ENCODE results near the gene ROR2. TPM values are rescaled to one million over a fixed set of nuclear protein-coding genes. Genes with fewer than 3 reads are reported as not detected.

ROR2 gene
- total and polyA plus RNA-seq, 5 experiments from 2014 or later = not detected

GRCh38 chr9:91820126-91820750, 129.8 kb downstream of the ROR2 start:
- POLR2A ChIA-PET = no interaction called here
- DNase-seq (no peak), ATAC-seq (no peak)
- Mint-ChIP-seq H3K27me3 (peaks cover 0 to 9% (median 4%) of the 10 kb centered on the region in 5 donors), H3K27ac (no peak overlapping the region), H3K9me3 (no peaks in the 10 kb centered on the region), H3K4me1 (no peaks in the 10 kb centered on the region), H3K4me3 (no peak overlapping the region), H3K36me3 (no peaks in the 10 kb centered on the region)

DNA sequence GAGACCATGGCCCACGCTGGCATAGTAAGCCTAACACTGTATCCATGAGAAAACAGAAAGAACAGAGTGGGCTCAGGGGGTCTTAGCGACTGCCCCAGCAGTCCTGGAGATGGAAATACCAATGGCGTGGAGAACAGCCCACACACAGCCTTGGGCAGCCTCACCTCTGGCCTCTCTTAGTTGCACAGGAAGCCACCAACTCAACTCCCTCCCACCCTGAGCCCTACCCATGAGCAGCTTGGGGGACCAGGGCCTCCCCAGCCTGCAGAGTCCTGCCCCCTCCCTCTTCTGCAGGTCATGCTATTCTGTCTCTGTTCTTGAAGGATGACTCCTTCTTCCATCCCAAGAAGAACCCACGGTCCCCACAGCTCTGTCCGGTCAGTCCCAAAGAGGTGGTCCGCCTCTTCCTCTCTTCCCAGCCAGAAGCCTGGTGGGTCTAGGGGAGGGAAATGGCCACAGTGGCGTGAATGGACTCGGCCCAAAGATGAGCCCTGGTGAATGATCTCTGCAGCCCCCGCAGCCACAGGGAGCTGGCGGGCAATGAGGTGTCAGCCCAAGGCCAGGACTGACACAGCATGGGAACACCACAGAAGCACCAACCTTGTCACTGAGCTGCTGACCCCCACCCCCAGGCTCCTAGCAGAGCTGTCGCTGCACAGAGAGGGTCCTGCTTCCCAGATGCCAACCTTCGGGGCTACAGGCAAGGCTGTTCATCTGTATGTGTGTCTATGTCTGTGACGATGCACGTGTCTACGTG, 131.2 kb downstream of the ROR2 start:
- H3K9me3 Mint-ChIP-seq = no peaks in the 10 kb centered on the region
- no peak for ATAC-seq
- peaks cover 0 to 1% (median 0%) of the 10 kb centered on the region in 4 donors for H3K4me1 Mint-ChIP-seq
- no peak overlapping the region for H3K4me3 Mint-ChIP-seq
- POLR2A ChIA-PET = no interaction called here
- no peak for DNase-seq
- H3K36me3 Mint-ChIP-seq = no peaks in the 10 kb centered on the region
- H3K27me3 Mint-ChIP-seq = peaks cover 0 to 9% (median 2%) of the 10 kb centered on the region in 5 donors
- H3K27ac Mint-ChIP-seq = no peak overlapping the region

DNA sequence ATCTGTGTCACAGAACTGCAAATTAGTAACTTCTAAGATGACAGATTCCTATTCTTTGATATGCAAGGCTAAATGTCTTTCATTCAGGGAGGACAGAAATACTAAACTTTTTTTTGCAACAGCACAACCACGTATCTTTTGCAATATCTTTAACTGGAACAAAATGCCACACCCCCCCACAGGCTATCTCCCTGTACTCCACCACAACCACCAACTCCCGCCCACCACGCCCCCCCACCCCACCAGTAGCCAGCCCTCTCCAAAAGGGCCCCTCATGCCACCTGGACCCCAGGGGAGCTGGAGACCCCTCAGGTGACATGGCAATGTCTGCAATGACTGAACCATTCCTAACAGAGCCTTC, 131.8 kb downstream of the ROR2 start:
- DNase-seq (no peak), ATAC-seq (no peak)
- POLR2A ChIA-PET = no interaction called here
- peaks cover 0 to 9% (median 2%) of the 10 kb centered on the region in 5 donors for H3K27me3 Mint-ChIP-seq
- no peak overlapping the region for H3K4me3 Mint-ChIP-seq
- H3K36me3 Mint-ChIP-seq = no peaks in the 10 kb centered on the region
- H3K4me1 Mint-ChIP-seq = peaks cover 0 to 1% (median 0%) of the 10 kb centered on the region in 4 donors
- H3K27ac Mint-ChIP-seq = no peak overlapping the region
- H3K9me3 Mint-ChIP-seq = no peaks in the 10 kb centered on the region

- Mint-ChIP-seq H3K9me3 (no peaks in the 10 kb centered on the region), H3K27ac (no peak overlapping the region), H3K4me3 (no peak overlapping the region), H3K4me1 (peaks cover 0 to 1% (median 0%) of the 10 kb centered on the region in 4 donors), H3K36me3 (no peaks in the 10 kb centered on the region), H3K27me3 (peaks cover 0 to 9% (median 0%) of the 10 kb centered on the region in 5 donors)
- ATAC-seq (no peak), DNase-seq (no peak)
- POLR2A ChIA-PET = no interaction called here
These were observed 132.4 kb downstream of the ROR2 start for GRCh38 chr9:91817493-91818224.

DNA sequence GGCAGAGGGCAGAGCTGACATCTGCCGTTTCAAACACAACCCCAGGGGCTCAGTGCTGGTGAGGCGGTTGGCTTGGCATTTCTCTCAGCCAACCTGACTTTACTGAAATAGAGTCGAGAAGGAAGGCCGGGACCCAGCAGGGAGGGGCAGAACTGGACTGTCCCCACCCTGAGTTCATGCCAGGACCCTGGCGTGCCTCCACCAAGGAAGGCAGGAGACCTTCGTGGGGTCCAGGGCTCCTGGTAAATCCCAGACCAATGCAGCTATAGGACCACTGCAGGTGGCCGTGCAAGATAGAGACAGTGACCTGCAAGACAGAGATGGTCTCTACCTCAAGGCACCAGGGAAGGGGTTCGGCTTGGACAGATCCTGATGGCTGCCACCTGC, 132.9 kb downstream of the ROR2 start:
- POLR2A ChIA-PET = no interaction called here
- Mint-ChIP-seq H3K9me3 (no peaks in the 10 kb centered on the region), H3K4me1 (peaks cover 0 to 1% (median 0%) of the 10 kb centered on the region in 4 donors), H3K4me3 (no peak overlapping the region), H3K36me3 (no peaks in the 10 kb centered on the region), H3K27me3 (peaks cover 0 to 9% (median 0%) of the 10 kb centered on the region in 5 donors), H3K27ac (no peak overlapping the region)
- DNase-seq (no peak), ATAC-seq (no peak)

DNA sequence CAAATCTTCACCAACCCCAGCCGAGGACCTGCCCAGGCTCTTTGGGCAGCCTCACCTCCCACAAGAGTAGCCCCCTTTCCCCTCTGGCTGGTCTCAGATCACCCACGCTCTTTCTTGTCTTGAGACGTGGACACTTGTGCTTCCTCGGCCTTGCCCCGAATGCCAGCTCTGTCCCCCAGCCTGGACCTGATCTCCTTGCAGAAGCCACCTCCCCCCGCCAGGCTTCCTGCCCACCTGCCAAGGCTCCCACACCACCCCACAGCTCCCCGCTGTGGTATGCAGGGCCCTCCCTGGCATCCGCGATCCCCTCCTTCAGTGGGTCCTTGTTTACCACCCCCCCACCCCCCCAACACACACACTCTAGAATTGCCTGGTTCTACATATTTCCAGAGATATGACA, 133.7 kb downstream of the ROR2 start:
- DNase-seq = no peak
- no peak overlapping the region for H3K4me3 Mint-ChIP-seq
- peaks cover 0 to 1% (median 0%) of the 10 kb centered on the region in 4 donors for H3K4me1 Mint-ChIP-seq
- no peak for ATAC-seq
- H3K27ac Mint-ChIP-seq = no peak overlapping the region
- H3K36me3 Mint-ChIP-seq = no peaks in the 10 kb centered on the region
- no peaks in the 10 kb centered on the region for H3K9me3 Mint-ChIP-seq
- POLR2A ChIA-PET = no interaction called here
- peaks cover 0 to 5% (median 0%) of the 10 kb centered on the region in 5 donors for H3K27me3 Mint-ChIP-seq

- H3K9me3 Mint-ChIP-seq = no peaks in the 10 kb centered on the region
- H3K27me3 Mint-ChIP-seq = peaks cover 0 to 4% (median 0%) of the 10 kb centered on the region in 5 donors
- POLR2A ChIA-PET = no interaction called here
- DNase-seq (no peak), ATAC-seq (no peak)
- no peak overlapping the region for H3K27ac Mint-ChIP-seq
- no peaks in the 10 kb centered on the region for H3K36me3 Mint-ChIP-seq
- H3K4me3 Mint-ChIP-seq = no peak overlapping the region
- peaks cover 0 to 1% (median 0%) of the 10 kb centered on the region in 4 donors for H3K4me1 Mint-ChIP-seq
These were observed 134.1 kb downstream of the ROR2 start for GRCh38 chr9:91815896-91816295.

DNA sequence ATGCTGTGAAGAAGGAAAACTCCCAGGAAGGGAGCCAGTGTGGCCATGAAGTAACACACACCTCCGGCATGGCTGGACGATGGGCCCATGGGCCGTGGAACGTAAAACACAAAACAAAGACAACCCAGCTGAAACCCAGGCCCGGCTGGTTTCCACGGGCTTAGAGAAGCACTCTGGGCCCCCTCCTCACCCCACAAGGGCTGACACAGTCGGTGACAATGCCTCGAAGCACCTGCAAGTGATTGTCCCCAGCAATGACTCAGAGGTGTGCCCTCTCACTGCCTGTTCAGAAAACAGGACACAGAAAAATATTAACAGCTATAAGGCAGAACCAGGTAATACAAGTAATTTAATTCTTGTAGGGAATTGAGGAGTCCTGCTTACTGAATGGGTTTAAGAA, 135.3 kb downstream of the ROR2 start:
- Mint-ChIP-seq H3K4me1 (peaks cover 0 to 1% (median 0%) of the 10 kb centered on the region in 4 donors), H3K27ac (no peak overlapping the region), H3K9me3 (no peaks in the 10 kb centered on the region), H3K27me3 (peaks cover 0 to 4% (median 0%) of the 10 kb centered on the region in 5 donors), H3K36me3 (no peaks in the 10 kb centered on the region), H3K4me3 (no peak overlapping the region)
- POLR2A ChIA-PET = no interaction called here
- no peak for DNase-seq
- no peak for ATAC-seq

DNA sequence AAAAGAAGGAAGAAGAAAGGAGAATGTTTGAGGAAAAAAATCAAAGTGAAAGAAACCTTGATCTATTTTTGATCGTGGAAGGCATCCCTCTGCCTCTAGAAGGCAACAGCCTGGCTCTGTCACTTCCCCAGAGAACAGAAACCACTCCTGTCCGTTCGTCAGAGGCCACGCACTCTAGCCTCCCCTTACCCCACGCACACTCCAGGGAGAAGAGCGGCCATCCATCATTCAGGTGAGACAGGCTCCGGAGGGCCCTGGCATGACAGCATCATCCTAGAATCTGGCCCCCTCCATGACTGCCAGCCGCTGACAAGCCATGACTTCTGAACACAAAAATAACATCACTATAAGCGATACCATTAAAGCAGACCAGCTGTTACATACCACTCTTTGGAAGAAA, 135.8 kb downstream of the ROR2 start:
- DNase-seq = no peak
- no peak overlapping the region for H3K27ac Mint-ChIP-seq
- H3K4me3 Mint-ChIP-seq = no peak overlapping the region
- POLR2A ChIA-PET = no interaction called here
- H3K9me3 Mint-ChIP-seq = no peaks in the 10 kb centered on the region
- no peak for ATAC-seq
- peaks cover 0 to 1% (median 0%) of the 10 kb centered on the region in 4 donors for H3K4me1 Mint-ChIP-seq
- no peaks in the 10 kb centered on the region for H3K36me3 Mint-ChIP-seq
- peaks cover 0 to 6% (median 0%) of the 10 kb centered on the region in 5 donors for H3K27me3 Mint-ChIP-seq

GRCh38 chr9:91813176-91813795, 136.7 kb downstream of the ROR2 start:
- H3K36me3 Mint-ChIP-seq = no peaks in the 10 kb centered on the region
- ATAC-seq (no peak), DNase-seq (no peak)
- no peaks in the 10 kb centered on the region for H3K9me3 Mint-ChIP-seq
- POLR2A ChIA-PET = no interaction called here
- peaks cover 0 to 8% (median 0%) of the 10 kb centered on the region in 5 donors for H3K27me3 Mint-ChIP-seq
- no peak overlapping the region for H3K4me3 Mint-ChIP-seq
- H3K4me1 Mint-ChIP-seq = peaks cover 0 to 1% (median 0%) of the 10 kb centered on the region in 4 donors
- no peak overlapping the region for H3K27ac Mint-ChIP-seq

DNA sequence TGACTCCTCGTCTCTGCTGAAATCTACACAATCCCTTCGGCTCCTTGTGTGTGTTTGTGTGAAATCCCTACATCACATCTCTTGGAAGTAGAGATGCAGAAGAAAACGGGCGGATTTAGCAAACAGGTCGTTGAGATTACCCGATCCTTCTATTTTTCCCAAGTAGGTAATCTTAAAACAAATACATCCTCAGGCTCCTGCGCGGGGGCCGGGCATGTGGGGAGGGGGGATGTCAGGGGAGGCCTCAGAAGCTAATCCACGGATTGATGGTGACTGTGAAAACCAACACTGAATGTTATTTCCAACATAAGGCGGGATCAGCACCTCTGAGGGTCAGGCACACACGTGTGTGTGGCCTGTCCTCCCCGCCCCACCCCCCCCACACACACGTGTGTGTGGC, 137.8 kb downstream of the ROR2 start:
- no peak for DNase-seq
- Mint-ChIP-seq H3K4me3 (no peak overlapping the region), H3K27ac (no peak overlapping the region), H3K27me3 (peaks cover 0 to 8% (median 0%) of the 10 kb centered on the region in 5 donors), H3K9me3 (no peaks in the 10 kb centered on the region), H3K36me3 (no peaks in the 10 kb centered on the region), H3K4me1 (peaks cover 0 to 1% (median 0%) of the 10 kb centered on the region in 4 donors)
- POLR2A ChIA-PET = no interaction called here
- no peak for ATAC-seq

DNA sequence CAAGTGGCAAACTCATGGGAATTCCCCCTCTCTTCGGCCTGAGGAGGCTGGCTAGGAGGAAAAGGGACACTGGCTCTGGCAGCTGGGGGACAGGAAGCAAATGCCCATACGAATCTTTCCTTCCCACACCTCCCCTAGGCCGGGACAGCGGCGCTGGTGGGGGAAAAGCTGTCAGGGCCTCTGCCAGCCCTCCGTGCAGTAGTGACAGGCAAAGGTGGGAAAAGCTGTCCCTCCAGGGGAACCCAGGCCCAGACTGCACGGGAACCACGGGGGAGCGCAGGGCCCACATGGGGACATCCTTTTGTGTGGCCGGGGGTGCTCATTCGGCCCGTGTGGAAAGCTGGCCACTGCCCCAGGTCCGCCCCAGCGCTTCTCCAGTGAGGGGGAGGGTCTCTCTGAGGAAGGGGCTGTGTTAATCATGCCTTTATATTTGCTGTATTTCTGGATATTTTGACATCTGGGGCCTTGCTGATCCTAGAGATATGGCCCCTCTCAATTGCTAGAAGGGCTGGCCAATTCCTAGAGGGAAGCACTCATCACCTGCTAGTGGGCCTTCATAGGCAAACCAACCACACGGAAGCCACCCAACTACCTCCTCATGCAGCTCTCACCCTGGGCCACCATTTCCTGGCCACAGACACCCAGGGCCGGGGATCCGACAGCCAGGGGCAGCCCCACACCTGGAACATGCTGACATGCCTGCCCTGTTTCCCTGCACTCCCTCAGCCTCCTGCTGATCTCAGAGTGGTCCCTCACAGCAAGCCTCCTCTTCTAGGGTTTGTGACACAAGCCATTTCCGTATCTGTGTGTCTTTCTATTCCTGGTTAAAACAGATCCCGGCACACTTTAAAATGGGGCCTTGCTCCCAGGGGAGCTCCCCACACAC, 138.8 kb downstream of the ROR2 start:
- ATAC-seq = no peak
- H3K4me1 Mint-ChIP-seq = peaks cover 0 to 1% (median 0%) of the 10 kb centered on the region in 4 donors
- DNase-seq = no peak
- peaks cover 0 to 7% (median 0%) of the 10 kb centered on the region in 5 donors for H3K27me3 Mint-ChIP-seq
- no peak overlapping the region for H3K4me3 Mint-ChIP-seq
- POLR2A ChIA-PET = no interaction called here
- no peaks in the 10 kb centered on the region for H3K36me3 Mint-ChIP-seq
- H3K9me3 Mint-ChIP-seq = no peaks in the 10 kb centered on the region
- no peak overlapping the region for H3K27ac Mint-ChIP-seq

Data from naive thymus-derived CD8-positive, alpha-beta T cell (primary cell).